Measurements from ENCODE around the gene PPP2R2C. TPM values are rescaled to one million over a fixed set of nuclear protein-coding genes. Genes with fewer than 3 reads are reported as not detected.
A peak's percentile ranks its signal among the peaks of the same experiment; 100 is the strongest.

The PPP2R2C gene
- total and polyA plus RNA-seq, 12 donors, result 0.14 to 10.6 (median 4.2) TPM

GRCh38 chr4:6461301-6462165, 10.9 kb downstream of the PPP2R2C start:
- intact Hi-C loops (cut with DNase I), result no loop called here
- WGBS, 2 donors, result 83 to 85% methylated on average over 9 of the region's 9 CpGs
- H3K36me3 ChIP-seq, result no peaks in the 10 kb centered on the region
- H3K4me3 ChIP-seq, result no peak overlapping the region
- TF ChIP-seq CTCF (IDR thresholded peaks at IDR 0.05), result no peak
- ATAC-seq (peak in 1 of 8 donors; percentile 12), DNase-seq (no peak)
- no peaks in the 10 kb centered on the region for H3K4me1 ChIP-seq
- no peak overlapping the region for H3K27ac ChIP-seq
- peaks cover 0 to 15% (median 0%) of the 10 kb centered on the region in 11 donors for H3K9me3 ChIP-seq
- H3K27me3 ChIP-seq, result peaks cover 0 to 46% (median 16%) of the 10 kb centered on the region in 7 donors

GRCh38 chr4:6460876-6461275, 11.5 kb downstream of the PPP2R2C start:
- Histone ChIP-seq H3K36me3 (no peaks in the 10 kb centered on the region), H3K9me3 (peaks cover 0 to 15% (median 0%) of the 10 kb centered on the region in 11 donors), H3K4me1 (no peaks in the 10 kb centered on the region), H3K4me3 (no peak overlapping the region), H3K27me3 (peaks cover 0 to 48% (median 16%) of the 10 kb centered on the region in 7 donors), H3K27ac (no peak overlapping the region)
- 71 to 72% methylated on average over 9 of the region's 9 CpGs for WGBS, 2 donors
- ATAC-seq (no peak), DNase-seq (no peak)
- no peak for TF ChIP-seq CTCF (IDR thresholded peaks at IDR 0.05)
- intact Hi-C loops (cut with DNase I), result no loop called here

GRCh38 chr4:6458528-6458927, 13.9 kb downstream of the PPP2R2C start:
- DNase-seq (no peak), ATAC-seq (no peak)
- intact Hi-C loops (cut with DNase I), result no loop called here
- Histone ChIP-seq H3K4me1 (no peaks in the 10 kb centered on the region), H3K4me3 (no peak overlapping the region), H3K27ac (no peak overlapping the region), H3K36me3 (no peaks in the 10 kb centered on the region), H3K27me3 (peaks cover 0 to 47% (median 16%) of the 10 kb centered on the region in 7 donors), H3K9me3 (peaks cover 0 to 15% (median 0%) of the 10 kb centered on the region in 11 donors)
- TF ChIP-seq CTCF (IDR thresholded peaks at IDR 0.05), result no peak
- WGBS, 2 donors, result 81% methylated on average over 2 of the region's 2 CpGs

- Histone ChIP-seq H3K27ac (no peak overlapping the region), H3K9me3 (peaks cover 0 to 15% (median 0%) of the 10 kb centered on the region in 11 donors), H3K27me3 (peaks cover 0 to 46% (median 21%) of the 10 kb centered on the region in 7 donors), H3K4me1 (no peaks in the 10 kb centered on the region), H3K4me3 (no peak overlapping the region), H3K36me3 (no peaks in the 10 kb centered on the region)
- DNase-seq (no peak), ATAC-seq (no peak)
- 81 to 85% methylated on average over 11 of the region's 11 CpGs for WGBS, 2 donors
- TF ChIP-seq CTCF (IDR thresholded peaks at IDR 0.05), result no peak
- intact Hi-C loops (cut with DNase I), result no loop called here
Observed at GRCh38 chr4:6456450-6456849, 16.0 kb downstream of the PPP2R2C start.
